HG02571 (cell line): Measurements from ENCODE around the gene FITM2.
"Not testable (repeated sequence)": the region's sequence is repeated elsewhere in the genome, so short reads cannot be mapped to it uniquely, and the experiment has no call there.

Source experiments
- ATAC-seq: cut with Tn5 transposase; IDR thresholded peaks from one replicate; pipeline ENCODE4 v1.9.1; 2021; ENCODE audit warnings: mild to moderate bottlenecking, moderate library complexity; ENCODE audit not compliant: unreplicated experiment

FITM2 gene

GRCh38 chr20:44334306-44334705 is 23.3 kb upstream of the FITM2 start:
- no peak for ATAC-seq

GRCh38 chr20:44331201-44331600 is 20.2 kb upstream of the FITM2 start:
- no peak for ATAC-seq

GRCh38 chr20:44328428-44328827 is 17.4 kb upstream of the FITM2 start:
- ATAC-seq: no peak

GRCh38 chr20:44327748-44328147 is 16.7 kb upstream of the FITM2 start:
- not testable (repeated sequence) for ATAC-seq

- no peak for ATAC-seq
Measured at GRCh38 chr20:44326391-44327159, 15.6 kb upstream of the FITM2 start.

GRCh38 chr20:44324343-44324742 is 13.3 kb upstream of the FITM2 start:
- ATAC-seq: no peak

GRCh38 chr20:44319839-44320422 is 8.9 kb upstream of the FITM2 start:
- no peak for ATAC-seq

- ATAC-seq: no peak
Measured at GRCh38 chr20:44314870-44315269, 3.9 kb upstream of the FITM2 start.

- ATAC-seq: no peak
Measured at GRCh38 chr20:44309763-44310663, 989 bp downstream of the FITM2 start.

GRCh38 chr20:44306927-44307326 is 4.1 kb downstream of the FITM2 start:
- no peak for ATAC-seq

GRCh38 chr20:44304383-44304782 is 6.6 kb downstream of the FITM2 start:
- ATAC-seq: no peak

- ATAC-seq: no peak
Measured at GRCh38 chr20:44302736-44303135, 8.3 kb downstream of the FITM2 start.

GRCh38 chr20:44302026-44302669 is 8.9 kb downstream of the FITM2 start:
- ATAC-seq: no peak

- ATAC-seq: no peak
Measured at GRCh38 chr20:44301285-44301684, 9.7 kb downstream of the FITM2 start.

GRCh38 chr20:44299011-44299535 is 11.9 kb downstream of the FITM2 start:
- not testable (repeated sequence) for ATAC-seq

GRCh38 chr20:44297721-44298120 is 13.3 kb downstream of the FITM2 start:
- no peak for ATAC-seq

GRCh38 chr20:44296011-44296410 is 15.0 kb downstream of the FITM2 start:
- ATAC-seq: no peak

- ATAC-seq: no peak
Measured at GRCh38 chr20:44291754-44292153, 19.2 kb downstream of the FITM2 start.

- ATAC-seq: no peak
Measured at GRCh38 chr20:44288252-44288651, 22.8 kb downstream of the FITM2 start.

- no peak for ATAC-seq
Measured at GRCh38 chr20:44287272-44288097, 23.5 kb downstream of the FITM2 start.
